ENCODE results near the gene ARFIP2. TPM values are rescaled to one million over a fixed set of nuclear protein-coding genes. Genes with fewer than 3 reads are reported as not detected.

Gene ARFIP2
- total RNA-seq, 1 experiment from 2014 or later: 72.2 TPM

GRCh38 chr11:6455070-6455469 is 26.1 kb downstream of the ARFIP2 start:
- H3K4me1 Mint-ChIP-seq (ENCODE audit: low read depth, unreplicated experiment): no peaks in the 10 kb centered on the region
- H3K27ac Mint-ChIP-seq (ENCODE audit: unreplicated experiment): no peak overlapping the region
- CTCF ChIA-PET: no interaction called here
- no peaks in the 10 kb centered on the region for H3K27me3 Mint-ChIP-seq (ENCODE audit: unreplicated experiment)
- DNase-seq: no peak
- H3K36me3 Mint-ChIP-seq (ENCODE audit: insufficient read depth, unreplicated experiment): no peaks in the 10 kb centered on the region
- BruUV-seq (replicated peaks): no TSS peak
- H3K9me3 Mint-ChIP-seq (ENCODE audit: low read depth, unreplicated experiment): no peaks in the 10 kb centered on the region
- no peak overlapping the region for H3K4me3 Mint-ChIP-seq (ENCODE audit: low read depth, unreplicated experiment)
- intact Hi-C loops (cut with micrococcal nuclease; ENCODE audit: unreplicated experiment): no loop called here
- TF ChIP-seq, protein P1, sequence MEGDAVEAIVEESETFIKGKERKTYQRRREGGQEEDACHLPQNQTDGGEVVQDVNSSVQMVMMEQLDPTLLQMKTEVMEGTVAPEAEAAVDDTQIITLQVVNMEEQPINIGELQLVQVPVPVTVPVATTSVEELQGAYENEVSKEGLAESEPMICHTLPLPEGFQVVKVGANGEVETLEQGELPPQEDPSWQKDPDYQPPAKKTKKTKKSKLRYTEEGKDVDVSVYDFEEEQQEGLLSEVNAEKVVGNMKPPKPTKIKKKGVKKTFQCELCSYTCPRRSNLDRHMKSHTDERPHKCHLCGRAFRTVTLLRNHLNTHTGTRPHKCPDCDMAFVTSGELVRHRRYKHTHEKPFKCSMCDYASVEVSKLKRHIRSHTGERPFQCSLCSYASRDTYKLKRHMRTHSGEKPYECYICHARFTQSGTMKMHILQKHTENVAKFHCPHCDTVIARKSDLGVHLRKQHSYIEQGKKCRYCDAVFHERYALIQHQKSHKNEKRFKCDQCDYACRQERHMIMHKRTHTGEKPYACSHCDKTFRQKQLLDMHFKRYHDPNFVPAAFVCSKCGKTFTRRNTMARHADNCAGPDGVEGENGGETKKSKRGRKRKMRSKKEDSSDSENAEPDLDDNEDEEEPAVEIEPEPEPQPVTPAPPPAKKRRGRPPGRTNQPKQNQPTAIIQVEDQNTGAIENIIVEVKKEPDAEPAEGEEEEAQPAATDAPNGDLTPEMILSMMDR (IDR thresholded peaks at IDR 0.05; ENCODE audit: unreplicated experiment): no peak

GRCh38 chr11:6453152-6453551 is 28.0 kb downstream of the ARFIP2 start:
- Mint-ChIP-seq H3K9me3 (ENCODE audit: low read depth, unreplicated experiment) (no peaks in the 10 kb centered on the region), H3K27me3 (ENCODE audit: unreplicated experiment) (no peaks in the 10 kb centered on the region), H3K4me1 (ENCODE audit: low read depth, unreplicated experiment) (no peaks in the 10 kb centered on the region), H3K36me3 (ENCODE audit: insufficient read depth, unreplicated experiment) (no peaks in the 10 kb centered on the region), H3K4me3 (ENCODE audit: low read depth, unreplicated experiment) (no peak overlapping the region), H3K27ac (ENCODE audit: unreplicated experiment) (no peak overlapping the region)
- no TSS peak for BruUV-seq (replicated peaks)
- CTCF ChIA-PET: interaction anchor here (0.7 kb wide), 1 partner anchor 16 kb away, joined by 3 read pairs; no protein-coding TSS in a partner anchor
- TF ChIP-seq, protein P1 (IDR thresholded peaks at IDR 0.05; ENCODE audit: unreplicated experiment): no peak
- intact Hi-C loops (cut with micrococcal nuclease; ENCODE audit: unreplicated experiment): no loop called here
- DNase-seq: no peak

GRCh38 chr11:6452219-6452618 is 28.9 kb downstream of the ARFIP2 start:
- intact Hi-C loops (cut with micrococcal nuclease; ENCODE audit: unreplicated experiment): no loop called here
- no TSS peak for BruUV-seq (replicated peaks)
- H3K4me1 Mint-ChIP-seq (ENCODE audit: low read depth, unreplicated experiment): no peaks in the 10 kb centered on the region
- no peak overlapping the region for H3K4me3 Mint-ChIP-seq (ENCODE audit: low read depth, unreplicated experiment)
- H3K27ac Mint-ChIP-seq (ENCODE audit: unreplicated experiment): no peak overlapping the region
- CTCF ChIA-PET: interaction anchor here (0.7 kb wide), 2 partner anchors 17 to 1849 kb away, joined by 3 read pairs; no protein-coding TSS in a partner anchor
- H3K9me3 Mint-ChIP-seq (ENCODE audit: low read depth, unreplicated experiment): no peaks in the 10 kb centered on the region
- TF ChIP-seq, protein P1 (IDR thresholded peaks at IDR 0.05; ENCODE audit: unreplicated experiment): no peak
- DNase-seq: no peak
- no peaks in the 10 kb centered on the region for H3K27me3 Mint-ChIP-seq (ENCODE audit: unreplicated experiment)
- no peaks in the 10 kb centered on the region for H3K36me3 Mint-ChIP-seq (ENCODE audit: insufficient read depth, unreplicated experiment)

GRCh38 chr11:6448574-6448973 is 32.6 kb downstream of the ARFIP2 start:
- no peaks in the 10 kb centered on the region for H3K9me3 Mint-ChIP-seq (ENCODE audit: low read depth, unreplicated experiment)

More at GRCh38 chr11:6448574-6448973, 32.6 kb downstream of the ARFIP2 start:
- no peaks in the 10 kb centered on the region for H3K36me3 Mint-ChIP-seq (ENCODE audit: insufficient read depth, unreplicated experiment)
- TF ChIP-seq, protein P1 (IDR thresholded peaks at IDR 0.05; ENCODE audit: unreplicated experiment): no peak
- H3K27me3 Mint-ChIP-seq (ENCODE audit: unreplicated experiment): no peaks in the 10 kb centered on the region
- no peak overlapping the region for H3K27ac Mint-ChIP-seq (ENCODE audit: unreplicated experiment)
- H3K4me3 Mint-ChIP-seq (ENCODE audit: low read depth, unreplicated experiment): no peak overlapping the region
- intact Hi-C loops (cut with micrococcal nuclease; ENCODE audit: unreplicated experiment): no loop called here
- no peak for DNase-seq
- BruUV-seq (replicated peaks): no TSS peak
- CTCF ChIA-PET: interaction anchor here (0.6 kb wide), 1 partner anchor 30 kb away, joined by 4 read pairs; no protein-coding TSS in a partner anchor
- no peaks in the 10 kb centered on the region for H3K4me1 Mint-ChIP-seq (ENCODE audit: low read depth, unreplicated experiment)
